Middle frontal gyrus (tissue), 1 donor: ENCODE measurements around the gene CIB4.
"Not testable (repeated sequence)": the region's sequence is repeated elsewhere in the genome, so short reads cannot be mapped to it uniquely, and the experiment has no call there.

ENCODE experiments used
- DNase-seq: peaks from one replicate; pipeline ENCODE4 v3.0.0-alpha.2; 2015; ENCODE audit warnings: low spot score; ENCODE audit errors: extremely low spot score

The CIB4 gene

GRCh38 chr2:26570083-26570430, 71.1 kb downstream of the CIB4 start:
- DNase-seq, result no peak

GRCh38 chr2:26569216-26570082, 71.7 kb downstream of the CIB4 start:
- DNase-seq, result no peak

GRCh38 chr2:26568076-26568890, 72.9 kb downstream of the CIB4 start:
- no peak for DNase-seq

GRCh38 chr2:26567534-26567933, 73.6 kb downstream of the CIB4 start:
- no peak for DNase-seq

- DNase-seq, result not testable (repeated sequence)
These were observed 74.4 kb downstream of the CIB4 start for GRCh38 chr2:26566731-26567130.

- no peak for DNase-seq
These were observed 75.1 kb downstream of the CIB4 start for GRCh38 chr2:26566081-26566375.

- no peak for DNase-seq
These were observed 77.0 kb downstream of the CIB4 start for GRCh38 chr2:26564121-26564644.

- no peak for DNase-seq
These were observed 77.5 kb downstream of the CIB4 start for GRCh38 chr2:26563686-26564085.

GRCh38 chr2:26562811-26563645, 78.1 kb downstream of the CIB4 start:
- DNase-seq, result no peak

GRCh38 chr2:26561918-26562810, 79.0 kb downstream of the CIB4 start:
- no peak for DNase-seq

- DNase-seq, result no peak
These were observed 79.8 kb downstream of the CIB4 start for GRCh38 chr2:26561376-26561775.

GRCh38 chr2:26560892-26561291, 80.3 kb downstream of the CIB4 start:
- no peak for DNase-seq

- no peak for DNase-seq
These were observed 81.6 kb downstream of the CIB4 start for GRCh38 chr2:26559556-26559955.

- no peak for DNase-seq
These were observed 82.1 kb downstream of the CIB4 start for GRCh38 chr2:26559044-26559405.

GRCh38 chr2:26558271-26559043, 82.7 kb downstream of the CIB4 start:
- no peak for DNase-seq

GRCh38 chr2:26557244-26557925, 83.8 kb downstream of the CIB4 start:
- DNase-seq, result no peak

- no peak for DNase-seq
These were observed 84.6 kb downstream of the CIB4 start for GRCh38 chr2:26556309-26557243.
